GM21381 (cell line): ENCODE results near the gene NRP2.
A peak's percentile ranks its signal among the peaks of the same experiment; 100 is the strongest.

Source experiments
- ATAC-seq: cut with Tn5 transposase; IDR thresholded peaks from one replicate; pipeline ENCODE4 v1.9.1; 2021; ENCODE audit warnings: mild to moderate bottlenecking, moderate library complexity; ENCODE audit not compliant: unreplicated experiment

Gene NRP2

GRCh38 chr2:205706769-205707381 lies 24.6 kb downstream of the NRP2 start:
- peak; percentile 92 for ATAC-seq

DNA sequence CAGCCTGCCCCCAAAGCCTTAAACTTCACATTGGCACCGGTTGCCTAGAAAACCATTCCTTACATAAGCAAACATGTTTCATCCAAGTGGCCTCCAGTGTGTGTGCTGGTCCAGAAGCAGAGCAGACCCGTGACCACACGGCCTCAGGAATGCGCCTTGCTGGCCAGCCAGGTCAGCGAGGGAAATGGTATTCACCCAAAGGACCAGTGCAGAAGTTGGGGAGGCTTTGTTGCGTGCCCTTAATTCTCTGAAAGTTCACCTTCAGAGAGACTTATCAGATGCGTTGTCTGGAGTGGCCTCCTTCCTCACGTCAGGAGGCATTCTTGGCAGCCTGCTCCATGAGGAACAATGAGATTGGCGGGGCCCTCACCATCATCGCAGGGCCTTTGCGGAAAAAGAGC lies 25.9 kb downstream of the NRP2 start:
- no peak for ATAC-seq

DNA sequence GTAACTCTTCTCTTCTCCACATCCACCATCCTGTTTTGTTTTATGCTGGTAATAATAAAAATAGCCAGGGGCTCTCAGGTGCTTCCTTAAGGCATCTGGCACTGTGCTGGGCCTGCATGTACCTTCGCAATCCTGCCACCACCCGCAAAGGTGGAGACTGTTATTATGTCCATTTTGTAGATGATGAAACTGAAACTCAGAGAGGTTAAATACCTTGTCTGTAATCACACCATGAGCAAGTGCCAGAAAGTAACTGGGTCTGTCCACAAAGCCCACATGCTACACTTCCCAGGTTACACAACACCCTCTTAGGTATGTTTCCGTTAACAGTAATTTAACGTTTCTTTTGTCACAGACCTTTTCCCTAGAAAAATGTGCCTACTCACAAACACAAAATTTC lies 27.0 kb downstream of the NRP2 start:
- ATAC-seq, result peak; percentile 28

GRCh38 chr2:205712508-205712907 lies 30.2 kb downstream of the NRP2 start:
- no peak for ATAC-seq

DNA sequence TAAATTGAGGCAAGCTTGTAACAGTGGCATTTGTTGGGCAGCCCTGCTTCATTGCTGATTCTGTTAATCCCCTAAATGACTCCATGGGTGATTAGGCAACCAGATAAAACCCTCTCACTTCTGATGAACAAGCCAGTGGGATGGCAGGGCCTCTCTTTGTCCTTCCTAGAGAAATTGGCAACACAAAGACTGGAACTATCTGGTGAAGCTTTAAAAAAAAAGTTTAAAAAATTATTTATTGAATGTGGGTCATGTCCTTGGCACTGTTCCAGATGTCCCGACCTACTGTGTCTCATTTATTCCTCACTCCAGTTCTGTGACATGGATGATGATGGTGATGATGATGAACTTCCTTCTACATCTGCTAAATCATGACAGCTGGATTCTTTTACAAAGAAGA lies 30.8 kb downstream of the NRP2 start:
- no peak for ATAC-seq

DNA sequence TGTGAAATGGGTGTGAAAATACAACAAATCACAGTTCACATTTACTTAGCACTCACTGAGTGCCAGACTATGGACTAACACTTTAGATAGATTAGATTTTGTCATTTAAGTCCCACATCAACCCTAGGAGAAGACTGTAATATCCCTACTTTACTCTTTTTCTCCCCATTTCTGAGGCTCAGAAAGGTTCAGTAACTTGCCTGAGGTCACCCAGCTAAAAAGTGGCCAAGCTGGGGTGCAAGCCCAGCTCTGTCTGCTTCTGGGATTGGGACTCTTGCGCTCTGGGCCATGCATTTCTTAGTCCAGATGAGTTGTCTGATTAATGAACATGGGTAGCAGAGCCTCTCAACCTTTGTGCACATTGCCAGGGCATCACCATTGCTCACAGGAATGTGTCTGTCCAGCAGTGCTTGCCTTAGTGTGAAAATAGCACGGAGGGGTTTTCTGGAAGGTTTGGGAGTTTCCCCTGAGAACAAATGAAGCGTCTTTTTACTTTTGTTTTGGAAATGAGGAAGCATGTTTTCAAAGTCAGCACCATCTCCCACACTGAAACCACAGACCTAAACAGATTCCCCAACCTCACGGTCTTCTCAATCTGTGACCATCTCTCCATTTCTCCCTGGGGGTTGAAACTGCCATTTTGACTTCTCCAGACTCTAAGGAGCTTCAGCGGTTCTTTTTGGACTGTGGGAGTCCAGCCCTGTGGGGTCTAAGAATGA lies 31.9 kb downstream of the NRP2 start:
- peak; percentile 62 for ATAC-seq

- no peak for ATAC-seq
These were observed 32.8 kb downstream of the NRP2 start for GRCh38 chr2:205714789-205715720.

- ATAC-seq, result no peak
These were observed 33.7 kb downstream of the NRP2 start for GRCh38 chr2:205715831-205716525.

DNA sequence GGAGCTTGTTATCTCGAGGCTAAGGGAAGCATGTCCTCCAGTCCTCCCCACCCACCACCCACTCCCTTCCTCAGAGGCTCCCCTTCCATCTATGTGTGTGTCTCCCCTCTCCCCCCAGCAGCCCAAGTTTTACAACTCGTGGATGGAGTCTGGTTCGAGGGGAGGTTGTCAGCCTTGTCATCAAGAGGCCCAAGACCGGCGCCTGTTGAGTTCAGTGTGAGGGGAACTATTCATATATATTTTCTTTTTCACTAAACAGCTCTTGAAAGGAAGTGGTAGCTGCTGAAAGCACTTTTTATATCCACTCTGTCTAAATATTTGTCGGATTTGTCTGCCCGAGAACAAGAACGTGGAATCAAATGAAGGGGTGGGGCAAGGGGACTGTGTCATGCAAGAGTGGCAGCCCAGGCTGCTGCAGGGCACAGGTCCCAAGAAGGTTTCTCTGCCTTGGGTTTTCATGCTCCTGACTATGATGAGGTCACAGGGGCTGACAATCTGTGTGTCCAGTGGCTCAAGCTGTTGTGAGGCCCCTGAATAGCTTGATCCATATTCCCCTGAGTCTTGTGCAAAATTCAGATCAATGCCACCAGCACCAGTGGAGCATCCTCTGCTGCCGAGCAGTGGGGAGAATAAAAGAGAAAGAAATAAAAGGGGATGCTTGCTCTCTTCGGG lies 35.0 kb downstream of the NRP2 start:
- ATAC-seq, result no peak

GRCh38 chr2:205717999-205718398 lies 35.7 kb downstream of the NRP2 start:
- ATAC-seq, result no peak

GRCh38 chr2:205719847-205720246 lies 37.5 kb downstream of the NRP2 start:
- no peak for ATAC-seq

- ATAC-seq, result no peak
These were observed 38.2 kb downstream of the NRP2 start for GRCh38 chr2:205720451-205720902.

DNA sequence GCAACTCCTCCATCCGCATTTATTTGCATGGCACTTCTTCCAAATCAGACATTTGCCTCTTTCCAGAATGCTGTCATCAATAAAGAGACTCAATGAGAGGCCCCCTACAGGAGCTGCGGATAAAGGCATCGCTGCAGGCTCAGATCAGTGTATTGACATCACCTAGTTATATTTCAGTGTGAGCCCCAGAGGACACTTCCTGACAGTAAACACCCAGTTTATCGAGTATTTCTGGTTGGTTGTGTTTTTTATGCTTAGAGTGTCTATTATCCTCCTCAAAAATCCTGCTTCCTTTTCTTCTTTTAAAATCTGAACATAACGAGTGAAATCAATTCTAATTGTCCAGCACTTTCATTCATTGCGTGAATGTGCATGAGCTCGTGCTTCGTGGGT lies 38.8 kb downstream of the NRP2 start:
- no peak for ATAC-seq

DNA sequence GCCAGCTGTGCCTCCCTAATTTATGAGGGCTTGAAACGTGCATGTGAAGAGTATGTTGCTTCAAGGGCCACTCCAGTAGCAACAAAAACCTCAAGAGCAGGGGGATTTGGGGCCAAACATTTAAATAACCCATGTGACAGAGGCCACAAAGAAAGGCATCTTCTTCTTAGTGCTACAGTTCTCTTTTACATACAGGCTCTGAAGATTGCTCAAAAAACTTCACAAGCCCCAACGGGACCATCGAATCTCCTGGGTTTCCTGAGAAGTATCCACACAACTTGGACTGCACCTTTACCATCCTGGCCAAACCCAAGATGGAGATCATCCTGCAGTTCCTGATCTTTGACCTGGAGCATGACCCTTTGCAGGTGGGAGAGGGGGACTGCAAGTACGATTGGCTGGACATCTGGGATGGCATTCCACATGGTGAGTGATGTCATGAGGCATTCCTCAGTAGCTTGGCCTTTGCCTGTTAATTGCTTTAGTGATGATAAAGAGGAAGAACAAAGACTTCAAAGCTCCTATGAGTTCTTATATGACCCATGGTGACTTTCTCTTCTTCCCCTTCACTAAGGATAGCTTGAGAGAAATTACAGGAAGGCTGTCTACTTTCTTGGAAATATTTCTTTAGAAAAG lies 40.1 kb downstream of the NRP2 start:
- no peak for ATAC-seq

DNA sequence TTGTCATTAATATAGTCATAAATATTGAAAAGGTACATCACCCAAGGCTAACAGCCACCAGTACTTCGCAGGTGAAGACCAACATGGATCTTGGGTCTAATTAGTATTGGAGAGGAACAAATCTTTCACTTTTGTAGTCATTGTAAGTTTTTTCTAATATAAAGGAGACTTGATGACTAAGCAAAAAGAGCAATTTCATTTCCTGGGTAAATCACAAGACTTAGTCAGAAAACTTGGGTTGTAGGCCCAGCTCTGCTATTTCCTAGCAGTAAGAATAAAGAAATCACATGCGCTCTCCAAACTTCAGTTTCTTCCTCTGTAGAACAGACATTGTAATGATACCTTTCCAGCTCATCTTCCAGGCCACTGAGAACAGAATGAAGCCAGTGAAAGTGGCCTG lies 40.9 kb downstream of the NRP2 start:
- no peak for ATAC-seq

DNA sequence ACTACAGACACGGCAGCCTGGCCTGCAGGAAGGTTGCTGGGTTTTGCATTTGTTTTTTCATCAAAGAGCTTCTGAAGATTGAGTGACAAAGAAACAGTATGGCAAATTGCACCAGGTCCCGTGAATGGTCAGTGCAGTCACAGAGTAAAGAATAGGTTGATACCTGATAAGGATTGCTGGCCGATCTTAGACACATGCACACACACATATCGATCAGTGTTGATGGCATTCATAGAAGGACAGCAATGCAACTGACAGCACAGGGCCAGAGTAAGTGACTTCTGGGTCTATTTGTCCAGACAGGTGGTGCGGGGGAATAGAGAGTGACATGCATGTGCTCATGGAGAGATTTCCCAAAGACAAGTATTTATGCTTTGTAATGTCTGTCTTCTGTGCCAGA lies 42.8 kb downstream of the NRP2 start:
- no peak for ATAC-seq

DNA sequence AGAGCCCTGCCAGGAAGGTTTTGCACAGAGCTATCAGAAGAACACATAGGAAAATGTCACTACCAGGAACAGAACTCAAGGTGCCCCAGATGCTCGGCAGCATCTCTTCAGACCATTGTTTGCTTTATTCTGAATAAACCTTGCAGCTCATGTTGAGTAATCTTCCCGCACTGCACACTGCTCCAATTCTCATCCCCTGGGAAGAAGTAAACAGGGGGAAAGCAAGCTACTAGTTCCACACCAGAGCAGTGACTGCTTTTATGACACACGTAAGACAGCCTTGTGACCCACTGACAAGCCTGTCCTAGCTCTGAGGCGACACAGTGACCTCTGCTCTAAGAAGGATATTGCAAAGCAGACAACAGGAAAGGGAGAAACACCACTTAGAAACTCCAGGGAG lies 44.2 kb downstream of the NRP2 start:
- no peak for ATAC-seq

DNA sequence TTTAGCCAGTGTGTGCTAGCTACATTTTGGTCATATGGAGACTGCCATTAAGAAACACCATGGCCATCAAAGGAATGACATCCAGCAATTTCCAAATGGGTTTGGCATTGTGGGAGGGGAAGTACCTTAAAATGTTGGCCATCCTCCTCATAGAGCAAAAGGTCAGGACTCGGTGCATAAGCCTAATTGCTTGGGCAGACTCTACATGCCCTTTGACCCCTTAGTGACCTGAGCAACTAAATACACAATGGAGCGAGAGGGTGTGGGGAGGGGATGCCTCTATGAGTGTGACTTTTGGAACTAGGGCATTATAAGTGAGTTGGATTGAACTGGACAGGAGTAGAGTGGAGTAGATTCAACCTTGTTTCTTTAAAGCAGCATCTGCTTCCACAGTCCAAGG lies 44.9 kb downstream of the NRP2 start:
- ATAC-seq, result no peak

DNA sequence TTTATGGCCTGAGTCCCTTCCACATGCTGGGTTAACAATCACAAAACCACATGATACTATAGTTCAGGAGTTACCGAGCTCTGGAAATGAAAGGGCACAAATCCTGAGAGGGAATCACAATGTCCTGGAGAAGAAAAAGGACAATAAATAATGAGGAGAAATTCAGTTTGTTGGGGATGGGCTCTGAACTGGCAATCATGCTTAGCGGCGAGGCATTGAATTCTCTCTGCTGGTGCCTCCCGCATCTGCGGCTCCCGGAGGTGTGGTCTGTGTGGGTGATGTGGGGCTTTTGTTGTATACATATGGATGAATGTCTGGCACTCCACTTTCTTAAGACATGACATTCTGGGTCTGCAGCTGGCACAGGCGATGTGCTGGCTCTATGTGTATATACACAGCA lies 46.1 kb downstream of the NRP2 start:
- no peak for ATAC-seq

DNA sequence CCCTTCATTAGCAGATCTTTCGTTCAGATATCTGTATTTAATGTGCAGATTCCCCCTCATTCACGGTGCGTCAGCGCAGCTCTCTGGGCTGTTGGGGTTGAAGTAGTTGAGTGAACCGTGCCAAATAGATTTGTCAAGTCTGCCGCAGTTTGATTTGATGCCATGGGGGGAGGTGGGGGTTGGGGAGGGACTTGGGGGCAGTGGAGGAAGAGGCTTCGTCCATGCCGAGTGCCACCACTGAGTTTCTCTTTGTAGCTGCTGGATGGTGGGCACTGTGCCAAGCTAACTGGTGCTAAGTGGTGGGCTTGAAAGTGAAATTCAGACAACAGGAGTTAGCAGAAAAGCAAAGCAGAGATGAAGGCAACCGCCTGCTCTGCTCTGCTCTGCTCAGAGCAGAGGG lies 47.9 kb downstream of the NRP2 start:
- ATAC-seq, result no peak
